HepG2 (cell line): ENCODE data around the gene FGD4. TPM values are rescaled to one million over a fixed set of nuclear protein-coding genes. Genes with fewer than 3 reads are reported as not detected.

Source experiments
- AGO2 ChIP-seq: fragments of 200-400 bp; formaldehyde crosslinking; optimal IDR thresholded peaks from 2 replicates; pipeline ENCODE3; 2017; ENCODE audit warnings: mild to moderate bottlenecking, low read depth, low read length, moderate library complexity
- GABPB1 ChIP-seq: IDR thresholded peaks from 2 replicates; pipeline ENCODE4 v1.6.1; 2016; ENCODE audit warnings: mild to moderate bottlenecking, missing genetic modification reagents, moderate library complexity, missing compliant biosample characterization
- MAFF ChIP-seq: IDR thresholded peaks from 2 replicates; pipeline ENCODE4 v1.6.1; 2011; ENCODE audit warnings: low read depth, low read length, improper control_type of control experiment
- MTA3 ChIP-seq: sonication (generic); formaldehyde crosslinking; IDR thresholded peaks from 2 replicates; pipeline ENCODE4 v1.4.0; 2020; ENCODE audit warnings: missing genetic modification reagents
- POGZ ChIP-seq: sonication (generic); formaldehyde crosslinking; IDR thresholded peaks from 2 replicates; pipeline ENCODE4 v1.4.0; 2020; ENCODE audit warnings: mild to moderate bottlenecking, missing genetic modification reagents
- SALL1 ChIP-seq: sonication (generic); formaldehyde crosslinking; IDR thresholded peaks from 2 replicates; pipeline ENCODE4 v1.8.0; 2022; ENCODE audit warnings: mild to moderate bottlenecking, missing genetic modification reagents
- TBX2 ChIP-seq: sonication (generic); formaldehyde crosslinking; IDR thresholded peaks from 2 replicates; pipeline ENCODE4 v1.5.0; 2020; ENCODE audit warnings: missing genetic modification reagents, mild to moderate bottlenecking, borderline replicate concordance
- ZFX ChIP-seq: sonication (generic); formaldehyde crosslinking; IDR thresholded peaks from 2 replicates; pipeline ENCODE4 v1.4.0; 2020; ENCODE audit warnings: mild to moderate bottlenecking, low read depth, missing genetic modification reagents, moderate library complexity
- ZMYM4 ChIP-seq: sonication (generic); formaldehyde crosslinking; IDR thresholded peaks from 2 replicates; pipeline ENCODE4 v1.8.1; 2023; ENCODE audit warnings: mild to moderate bottlenecking, missing genetic modification reagents
- ZNF264 ChIP-seq: sonication (generic); formaldehyde crosslinking; IDR thresholded peaks from 2 replicates; pipeline ENCODE4 v1.4.0; 2020; ENCODE audit warnings: missing genetic modification reagents
- ZNF501 ChIP-seq: sonication (generic); formaldehyde crosslinking; IDR thresholded peaks from 2 replicates; pipeline ENCODE4 v1.5.1; 2020; ENCODE audit warnings: mild to moderate bottlenecking, moderate library complexity, missing genetic modification reagents
- ZNF607 ChIP-seq: sonication (generic); formaldehyde crosslinking; IDR thresholded peaks from 2 replicates; pipeline ENCODE4 v1.5.1; 2020; ENCODE audit warnings: missing genetic modification reagents, mild to moderate bottlenecking, borderline replicate concordance
- polyA plus RNA-seq, 8 experiments: library from polyadenylated mRNA; depleted of rRNA in 3 of 8; stranded (reverse) in 7 of 8; unstranded in 1 of 8; fragments of >200 nt; fragmentation: Illumina TruSeq in 4 of 8; extraction: Trizol in 4 of 8; gene quantifications; 2 replicates each; pipeline versions ENCODE4 v1.2.1 to v1.2.3, GENCODE V29; 2011 to 2016; ENCODE audit warnings: low read depth in 4 of 8, missing spikeins in 1 of 8, mixed read lengths in 1 of 8; ENCODE audit not compliant: insufficient read depth in 1 of 8
- total RNA-seq, 5 experiments: library from RNA; depleted of rRNA; stranded (reverse); fragments of >200 nt; fragmentation: Illumina TruSeq; extraction: Trizol; gene quantifications; 2 replicates each; pipeline ENCODE4 v1.2.3, GENCODE V29; 2016; ENCODE audit warnings: low read depth in 1 of 5
- TF ChIP-seq, protein P1 (sequence below): sonication (generic); formaldehyde crosslinking; IDR thresholded peaks from 2 replicates; pipeline ENCODE4 v1.9.0; 2021; ENCODE audit warnings: missing genetic modification reagents, mild to moderate bottlenecking, borderline replicate concordance
- TF ChIP-seq, protein P2 (sequence below): sonication (generic); formaldehyde crosslinking; IDR thresholded peaks from 2 replicates; pipeline ENCODE4 v1.5.1; 2020; ENCODE audit warnings: mild to moderate bottlenecking, moderate library complexity, missing genetic modification reagents
- TF ChIP-seq, protein P3 (sequence below), 2 experiments: sonication (generic) in 1 of 2; formaldehyde crosslinking in 1 of 2; IDR thresholded peaks; 2 replicates each; pipeline versions ENCODE4 v1.4.0 to v1.6.1; 2018 to 2020; ENCODE audit warnings: missing genetic modification reagents in 2 of 2, borderline replicate concordance in 1 of 2, low read depth in 1 of 2, mild to moderate bottlenecking in 1 of 2, missing biosample characterization in 1 of 2
- TF ChIP-seq, protein P4 (sequence below): sonication (generic); formaldehyde crosslinking; IDR thresholded peaks from 2 replicates; pipeline ENCODE4 v1.5.0; 2020; ENCODE audit warnings: mild to moderate bottlenecking, missing genetic modification reagents, borderline replicate concordance
- TF ChIP-seq, protein P5 (sequence below): sonication (generic); formaldehyde crosslinking; IDR thresholded peaks from 2 replicates; pipeline ENCODE4 v1.4.0; 2020; ENCODE audit warnings: missing genetic modification reagents

FGD4 gene
- total and polyA plus RNA-seq, 2 of the 13 experiments (the other 11 are each of a cell fraction or from before 2014, with no cell fraction given) = 4.6 to 6.6 TPM

DNA sequence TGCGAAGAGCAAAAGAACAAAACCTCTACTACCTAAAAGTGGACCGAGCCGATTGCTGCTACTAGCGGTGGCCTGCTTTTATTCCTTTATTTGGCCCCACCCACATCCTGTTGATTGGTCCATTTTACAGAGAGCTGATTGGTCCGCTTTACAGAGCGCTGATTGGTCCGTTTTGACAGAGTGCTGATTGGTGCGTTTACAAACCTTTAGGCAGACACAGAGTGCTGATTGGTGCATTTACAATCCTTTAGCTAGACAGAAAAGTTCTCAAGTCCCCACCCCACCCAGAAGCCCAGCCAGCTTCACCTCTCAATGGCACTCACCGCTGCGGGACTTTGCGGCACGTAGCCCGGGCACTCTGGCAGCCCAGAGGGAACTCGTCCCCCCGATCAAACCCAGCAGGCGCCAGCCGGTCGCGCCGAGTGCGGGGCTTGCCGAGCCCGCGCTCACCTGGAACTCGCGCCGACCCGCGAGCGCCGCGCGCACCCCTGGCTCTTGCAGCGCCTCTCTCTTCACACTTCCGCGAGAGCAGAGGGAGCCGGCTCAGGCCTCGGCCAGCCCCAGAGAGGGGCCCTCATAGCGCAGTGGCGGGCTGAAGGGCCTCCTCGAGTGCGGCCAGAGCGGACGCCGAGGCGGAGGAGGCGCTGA, 8.7 kb upstream of the FGD4 start (continued):
- TF ChIP-seq, protein P1, sequence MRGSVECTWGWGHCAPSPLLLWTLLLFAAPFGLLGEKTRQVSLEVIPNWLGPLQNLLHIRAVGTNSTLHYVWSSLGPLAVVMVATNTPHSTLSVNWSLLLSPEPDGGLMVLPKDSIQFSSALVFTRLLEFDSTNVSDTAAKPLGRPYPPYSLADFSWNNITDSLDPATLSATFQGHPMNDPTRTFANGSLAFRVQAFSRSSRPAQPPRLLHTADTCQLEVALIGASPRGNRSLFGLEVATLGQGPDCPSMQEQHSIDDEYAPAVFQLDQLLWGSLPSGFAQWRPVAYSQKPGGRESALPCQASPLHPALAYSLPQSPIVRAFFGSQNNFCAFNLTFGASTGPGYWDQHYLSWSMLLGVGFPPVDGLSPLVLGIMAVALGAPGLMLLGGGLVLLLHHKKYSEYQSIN (CRISPR knock-in tag) = no peak
- TF ChIP-seq MAFF = 0 out of 2 replicates have a peak, but pooled peaks have one; percentile 20
- TF ChIP-seq, protein P2, sequence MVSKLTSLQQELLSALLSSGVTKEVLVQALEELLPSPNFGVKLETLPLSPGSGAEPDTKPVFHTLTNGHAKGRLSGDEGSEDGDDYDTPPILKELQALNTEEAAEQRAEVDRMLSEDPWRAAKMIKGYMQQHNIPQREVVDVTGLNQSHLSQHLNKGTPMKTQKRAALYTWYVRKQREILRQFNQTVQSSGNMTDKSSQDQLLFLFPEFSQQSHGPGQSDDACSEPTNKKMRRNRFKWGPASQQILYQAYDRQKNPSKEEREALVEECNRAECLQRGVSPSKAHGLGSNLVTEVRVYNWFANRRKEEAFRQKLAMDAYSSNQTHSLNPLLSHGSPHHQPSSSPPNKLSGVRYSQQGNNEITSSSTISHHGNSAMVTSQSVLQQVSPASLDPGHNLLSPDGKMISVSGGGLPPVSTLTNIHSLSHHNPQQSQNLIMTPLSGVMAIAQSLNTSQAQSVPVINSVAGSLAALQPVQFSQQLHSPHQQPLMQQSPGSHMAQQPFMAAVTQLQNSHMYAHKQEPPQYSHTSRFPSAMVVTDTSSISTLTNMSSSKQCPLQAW (CRISPR knock-in tag) = no peak
- peak; percentile 14; the same call in 1 of the 2 replicates for TF ChIP-seq TBX2 (CRISPR knock-in tag)
- no peak for TF ChIP-seq AGO2
- TF ChIP-seq ZMYM4 (CRISPR knock-in tag) = peak; percentile 91
- TF ChIP-seq MTA3 = no peak
- peak; percentile 69 for TF ChIP-seq POGZ
- TF ChIP-seq, protein P3, sequence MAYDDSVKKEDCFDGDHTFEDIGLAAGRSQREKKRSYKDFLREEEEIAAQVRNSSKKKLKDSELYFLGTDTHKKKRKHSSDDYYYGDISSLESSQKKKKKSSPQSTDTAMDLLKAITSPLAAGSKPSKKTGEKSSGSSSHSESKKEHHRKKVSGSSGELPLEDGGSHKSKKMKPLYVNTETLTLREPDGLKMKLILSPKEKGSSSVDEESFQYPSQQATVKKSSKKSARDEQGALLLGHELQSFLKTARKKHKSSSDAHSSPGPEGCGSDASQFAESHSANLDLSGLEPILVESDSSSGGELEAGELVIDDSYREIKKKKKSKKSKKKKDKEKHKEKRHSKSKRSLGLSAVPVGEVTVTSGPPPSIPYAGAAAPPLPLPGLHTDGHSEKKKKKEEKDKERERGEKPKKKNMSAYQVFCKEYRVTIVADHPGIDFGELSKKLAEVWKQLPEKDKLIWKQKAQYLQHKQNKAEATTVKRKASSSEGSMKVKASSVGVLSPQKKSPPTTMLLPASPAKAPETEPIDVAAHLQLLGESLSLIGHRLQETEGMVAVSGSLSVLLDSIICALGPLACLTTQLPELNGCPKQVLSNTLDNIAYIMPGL (CRISPR knock-in tag; IDR thresholded peaks at IDR 0.05; ENCODE audit: borderline replicate concordance in 1 of 2, low read depth in 1 of 2) = peak in 1 of 2 experiments; percentile 37; a peak in 1 of 4 replicates
- TF ChIP-seq GABPB1 = peak; percentile 59; the same call in 1 of the 2 replicates
- TF ChIP-seq, protein P4, sequence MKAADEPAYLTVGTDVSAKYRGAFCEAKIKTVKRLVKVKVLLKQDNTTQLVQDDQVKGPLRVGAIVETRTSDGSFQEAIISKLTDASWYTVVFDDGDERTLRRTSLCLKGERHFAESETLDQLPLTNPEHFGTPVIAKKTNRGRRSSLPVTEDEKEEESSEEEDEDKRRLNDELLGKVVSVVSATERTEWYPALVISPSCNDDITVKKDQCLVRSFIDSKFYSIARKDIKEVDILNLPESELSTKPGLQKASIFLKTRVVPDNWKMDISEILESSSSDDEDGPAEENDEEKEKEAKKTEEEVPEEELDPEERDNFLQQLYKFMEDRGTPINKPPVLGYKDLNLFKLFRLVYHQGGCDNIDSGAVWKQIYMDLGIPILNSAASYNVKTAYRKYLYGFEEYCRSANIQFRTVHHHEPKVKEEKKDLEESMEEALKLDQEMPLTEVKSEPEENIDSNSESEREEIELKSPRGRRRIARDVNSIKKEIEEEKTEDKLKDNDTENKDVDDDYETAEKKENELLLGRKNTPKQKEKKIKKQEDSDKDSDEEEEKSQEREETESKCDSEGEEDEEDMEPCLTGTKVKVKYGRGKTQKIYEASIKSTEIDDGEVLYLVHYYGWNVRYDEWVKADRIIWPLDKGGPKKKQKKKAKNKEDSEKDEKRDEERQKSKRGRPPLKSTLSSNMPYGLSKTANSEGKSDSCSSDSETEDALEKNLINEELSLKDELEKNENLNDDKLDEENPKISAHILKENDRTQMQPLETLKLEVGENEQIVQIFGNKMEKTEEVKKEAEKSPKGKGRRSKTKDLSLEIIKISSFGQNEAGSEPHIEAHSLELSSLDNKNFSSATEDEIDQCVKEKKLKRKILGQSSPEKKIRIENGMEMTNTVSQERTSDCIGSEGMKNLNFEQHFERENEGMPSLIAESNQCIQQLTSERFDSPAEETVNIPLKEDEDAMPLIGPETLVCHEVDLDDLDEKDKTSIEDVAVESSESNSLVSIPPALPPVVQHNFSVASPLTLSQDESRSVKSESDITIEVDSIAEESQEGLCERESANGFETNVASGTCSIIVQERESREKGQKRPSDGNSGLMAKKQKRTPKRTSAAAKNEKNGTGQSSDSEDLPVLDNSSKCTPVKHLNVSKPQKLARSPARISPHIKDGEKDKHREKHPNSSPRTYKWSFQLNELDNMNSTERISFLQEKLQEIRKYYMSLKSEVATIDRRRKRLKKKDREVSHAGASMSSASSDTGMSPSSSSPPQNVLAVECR (CRISPR knock-in tag) = peak; percentile 50; the same call in 1 of the 2 replicates
- TF ChIP-seq, protein P5, sequence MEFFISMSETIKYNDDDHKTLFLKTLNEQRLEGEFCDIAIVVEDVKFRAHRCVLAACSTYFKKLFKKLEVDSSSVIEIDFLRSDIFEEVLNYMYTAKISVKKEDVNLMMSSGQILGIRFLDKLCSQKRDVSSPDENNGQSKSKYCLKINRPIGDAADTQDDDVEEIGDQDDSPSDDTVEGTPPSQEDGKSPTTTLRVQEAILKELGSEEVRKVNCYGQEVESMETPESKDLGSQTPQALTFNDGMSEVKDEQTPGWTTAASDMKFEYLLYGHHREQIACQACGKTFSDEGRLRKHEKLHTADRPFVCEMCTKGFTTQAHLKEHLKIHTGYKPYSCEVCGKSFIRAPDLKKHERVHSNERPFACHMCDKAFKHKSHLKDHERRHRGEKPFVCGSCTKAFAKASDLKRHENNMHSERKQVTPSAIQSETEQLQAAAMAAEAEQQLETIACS (CRISPR knock-in tag) = peak; percentile 58
- 0 out of 2 replicates have a peak, but pooled peaks have one; percentile 55 for TF ChIP-seq ZNF607 (CRISPR knock-in tag)
- peak; percentile 38; the same call in 1 of the 2 replicates for TF ChIP-seq SALL1 (CRISPR knock-in tag)
- peak; percentile 62; the same call in 1 of the 2 replicates for TF ChIP-seq ZFX
- no peak for TF ChIP-seq ZNF264 (CRISPR knock-in tag)
- TF ChIP-seq ZNF501 (CRISPR knock-in tag) = peak; percentile 70
